Measurements from ENCODE around the gene CX3CL1.
"Not testable (repeated sequence)": the region's sequence is repeated elsewhere in the genome, so short reads cannot be mapped to it uniquely, and the experiment has no call there.

The CX3CL1 gene

GRCh38 chr16:57382535-57383275 is 10.4 kb downstream of the CX3CL1 start:
- DNase-seq (ENCODE audit: low read depth in 2 of 2): no peak

DNA sequence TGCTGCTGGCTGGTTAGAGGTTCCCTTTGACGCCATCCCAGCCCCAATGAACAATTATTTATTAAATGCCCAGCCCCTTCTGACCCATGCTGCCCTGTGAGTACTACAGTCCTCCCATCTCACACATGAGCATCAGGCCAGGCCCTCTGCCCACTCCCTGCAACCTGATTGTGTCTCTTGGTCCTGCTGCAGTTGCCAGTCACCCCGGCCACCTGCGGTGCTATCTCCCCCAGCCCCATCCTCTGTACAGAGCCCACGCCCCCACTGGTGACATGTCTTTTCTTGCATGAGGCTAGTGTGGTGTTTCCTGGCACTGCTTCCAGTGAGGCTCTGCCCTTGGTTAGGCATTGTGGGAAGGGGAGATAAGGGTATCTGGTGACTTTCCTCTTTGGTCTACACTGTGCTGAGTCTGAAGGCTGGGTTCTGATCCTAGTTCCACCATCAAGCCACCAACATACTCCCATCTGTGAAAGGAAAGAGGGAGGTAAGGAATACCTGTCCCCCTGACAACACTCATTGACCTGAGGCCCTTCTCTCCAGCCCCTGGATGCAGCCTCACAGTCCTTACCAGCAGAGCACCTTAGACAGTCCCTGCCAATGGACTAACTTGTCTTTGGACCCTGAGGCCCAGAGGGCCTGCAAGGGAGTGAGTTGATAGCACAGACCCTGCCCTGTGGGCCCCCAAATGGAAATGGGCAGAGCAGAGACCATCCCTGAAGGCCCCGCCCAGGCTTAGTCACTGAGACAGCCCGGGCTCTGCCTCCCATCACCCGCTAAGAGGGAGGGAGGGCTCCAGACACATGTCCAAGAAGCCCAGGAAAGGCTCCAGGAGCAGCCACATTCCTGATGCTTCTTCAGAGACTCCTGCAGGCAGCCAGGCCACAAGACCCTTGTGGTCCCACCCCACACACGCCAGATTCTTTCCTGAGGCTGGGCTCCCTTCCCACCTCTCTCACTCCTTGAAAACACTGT is 11.3 kb downstream of the CX3CL1 start:
- DNase-seq (ENCODE audit: low read depth in 2 of 2): no peak

DNA sequence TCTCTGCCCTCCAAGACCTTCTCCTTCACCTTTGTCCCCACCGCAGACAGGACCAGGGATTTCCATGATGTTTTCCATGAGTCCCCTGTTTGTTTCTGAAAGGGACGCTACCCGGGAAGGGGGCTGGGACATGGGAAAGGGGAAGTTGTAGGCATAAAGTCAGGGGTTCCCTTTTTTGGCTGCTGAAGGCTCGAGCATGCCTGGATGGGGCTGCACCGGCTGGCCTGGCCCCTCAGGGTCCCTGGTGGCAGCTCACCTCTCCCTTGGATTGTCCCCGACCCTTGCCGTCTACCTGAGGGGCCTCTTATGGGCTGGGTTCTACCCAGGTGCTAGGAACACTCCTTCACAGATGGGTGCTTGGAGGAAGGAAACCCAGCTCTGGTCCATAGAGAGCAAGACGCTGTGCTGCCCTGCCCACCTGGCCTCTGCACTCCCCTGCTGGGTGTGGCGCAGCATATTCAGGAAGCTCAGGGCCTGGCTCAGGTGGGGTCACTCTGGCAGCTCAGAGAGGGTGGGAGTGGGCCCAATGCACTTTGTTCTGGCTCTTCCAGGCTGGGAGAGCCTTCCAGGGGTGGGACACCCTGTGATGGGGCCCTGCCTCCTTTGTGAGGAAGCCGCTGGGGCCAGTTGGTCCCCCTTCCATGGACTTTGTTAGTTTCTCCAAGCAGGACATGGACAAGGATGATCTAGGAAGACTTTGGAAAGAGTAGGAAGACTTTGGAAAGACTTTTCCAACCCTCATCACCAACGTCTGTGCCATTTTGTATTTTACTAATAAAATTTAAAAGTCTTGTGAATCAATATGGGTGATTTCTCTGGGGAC is 12.2 kb downstream of the CX3CL1 start:
- DNase-seq (ENCODE audit: low read depth in 2 of 2): no peak

DNA sequence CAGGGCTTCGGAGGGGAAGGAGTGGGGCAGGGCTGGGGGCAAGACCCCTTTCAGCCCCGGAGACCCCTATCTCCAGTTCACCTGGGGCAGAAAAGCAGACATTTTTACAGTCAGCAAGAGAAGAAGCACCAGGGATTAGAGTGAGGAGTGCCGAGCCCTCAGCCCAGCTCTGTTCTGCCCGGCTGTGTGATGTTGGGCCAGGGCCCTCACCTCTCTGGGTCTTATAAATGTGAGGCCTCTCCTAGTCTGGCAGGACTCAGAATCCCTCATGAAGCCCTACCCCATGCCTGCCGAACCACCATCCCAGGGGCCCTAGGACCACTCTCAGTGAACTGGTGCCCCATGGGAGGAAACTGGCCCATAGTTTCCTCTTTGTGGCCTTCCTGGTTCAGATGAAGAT is 12.8 kb downstream of the CX3CL1 start:
- no peak for DNase-seq (ENCODE audit: low read depth in 2 of 2)

DNA sequence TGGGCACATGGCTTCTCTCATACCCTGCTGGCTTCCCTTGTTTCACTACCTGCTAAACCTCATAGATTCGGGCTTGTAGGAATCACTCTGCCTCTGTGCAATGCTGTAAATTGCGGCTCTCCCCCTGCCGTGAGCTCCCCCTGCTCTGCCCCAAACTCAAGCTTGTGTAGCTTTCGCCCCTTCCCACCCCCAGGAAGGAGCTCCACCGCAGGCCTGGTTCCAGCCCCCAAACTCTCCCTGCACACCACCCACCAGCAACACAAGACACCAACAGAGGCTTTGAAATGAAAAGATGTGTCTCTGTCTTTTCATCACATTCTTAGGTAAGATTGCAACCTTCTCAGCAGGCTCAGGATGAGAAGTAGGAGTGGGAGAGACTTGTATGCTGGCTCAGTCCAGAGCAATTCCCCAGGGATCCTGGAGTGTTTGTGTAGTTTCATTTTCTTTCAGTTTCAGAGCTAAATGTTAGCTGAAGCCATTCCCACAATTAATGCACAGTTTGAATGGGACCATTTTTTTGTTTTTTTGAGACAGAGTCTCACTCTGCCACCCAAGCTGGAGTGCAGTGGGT is 14.2 kb downstream of the CX3CL1 start:
- DNase-seq (ENCODE audit: low read depth in 2 of 2): no peak

DNA sequence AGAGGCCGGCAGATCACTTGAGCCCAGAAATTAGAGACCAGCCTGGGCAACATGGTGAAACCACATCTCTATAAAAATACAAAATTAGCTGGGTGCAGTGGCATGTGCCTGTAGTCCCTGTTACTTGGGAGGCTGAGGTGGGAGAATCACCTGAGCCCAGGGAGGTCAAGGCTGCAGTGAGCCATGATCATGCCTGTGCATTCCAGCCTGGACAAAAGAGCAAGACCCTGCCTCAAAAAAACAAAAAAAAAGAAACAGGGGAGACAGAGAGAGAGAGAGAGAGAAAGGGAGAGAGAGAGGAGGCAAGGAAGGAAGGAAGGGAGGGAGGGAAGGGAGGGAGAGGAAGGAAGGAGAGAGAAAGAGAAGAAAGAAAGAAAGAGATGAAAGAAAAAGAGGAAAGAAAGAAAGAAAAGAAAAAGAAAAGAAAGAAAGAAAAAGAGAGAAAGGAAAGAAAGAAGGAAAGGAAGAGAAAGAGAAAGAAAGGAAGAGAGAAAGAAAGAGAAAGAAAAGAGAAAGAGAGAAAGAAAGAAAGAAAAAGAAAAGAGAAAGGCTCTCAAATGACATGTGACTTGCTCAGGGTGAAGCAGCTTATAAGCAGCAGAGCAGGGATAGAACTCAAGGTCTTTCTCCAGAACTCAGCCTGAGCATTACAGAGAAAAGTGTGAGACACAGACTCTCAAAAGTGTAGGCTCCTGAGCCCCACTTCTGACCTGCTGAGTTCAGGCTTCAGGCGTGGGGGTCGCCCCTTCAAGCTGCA is 15.5 kb downstream of the CX3CL1 start:
- no peak for DNase-seq (ENCODE audit: low read depth in 2 of 2)

DNA sequence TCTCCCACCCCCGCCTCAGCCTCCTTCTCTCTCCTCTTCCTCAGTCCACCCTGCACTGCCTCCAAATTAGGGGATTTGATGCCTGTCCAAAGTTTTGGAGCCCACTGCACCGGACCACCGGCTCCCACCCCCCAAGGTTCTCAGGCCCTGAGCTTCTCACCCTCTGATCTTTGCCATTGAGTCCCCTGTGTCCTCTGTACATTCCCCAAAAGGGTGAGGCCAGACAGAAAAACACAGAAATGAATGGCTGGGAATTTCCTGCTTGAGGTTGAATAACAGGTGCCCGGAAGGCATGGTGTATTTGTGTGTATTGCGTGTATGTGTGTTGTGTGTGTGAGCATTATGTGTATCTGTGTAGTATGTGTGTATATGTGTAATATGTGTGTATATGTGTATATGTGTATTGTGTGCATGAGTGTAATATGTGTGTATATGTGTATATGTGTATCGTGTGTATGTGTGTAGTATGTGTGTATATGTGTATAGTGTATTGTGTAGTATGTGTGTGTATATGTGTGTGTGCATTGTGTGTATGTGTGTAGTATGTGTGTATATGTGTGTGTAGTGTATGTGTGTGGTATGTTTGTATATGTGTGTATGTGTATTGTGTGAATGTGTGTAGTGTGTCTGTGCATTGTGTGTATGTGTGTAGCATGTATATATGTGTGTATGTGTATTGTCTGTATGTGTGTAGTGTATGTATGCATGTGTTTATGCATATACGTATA is 16.2 kb downstream of the CX3CL1 start:
- no peak for DNase-seq (ENCODE audit: low read depth in 2 of 2)

DNA sequence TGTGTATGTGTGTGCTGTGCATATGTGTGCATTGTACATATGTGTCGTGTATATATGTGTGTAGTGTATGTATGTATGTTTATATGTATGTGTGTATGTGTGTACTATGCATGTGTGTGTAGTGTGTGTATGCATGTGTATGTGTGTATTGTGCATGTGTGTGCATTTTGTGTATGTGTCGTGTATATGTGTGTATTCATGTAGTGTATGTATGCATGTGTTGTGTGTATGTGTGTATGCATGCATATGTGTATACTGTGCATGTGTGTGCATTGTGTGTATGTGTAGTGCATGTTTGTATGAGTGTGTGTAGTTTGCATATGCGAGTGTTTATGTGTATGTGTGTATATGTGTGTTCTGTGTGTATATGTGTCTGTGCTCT is 16.8 kb downstream of the CX3CL1 start:
- DNase-seq (ENCODE audit: low read depth in 2 of 2): no peak

DNA sequence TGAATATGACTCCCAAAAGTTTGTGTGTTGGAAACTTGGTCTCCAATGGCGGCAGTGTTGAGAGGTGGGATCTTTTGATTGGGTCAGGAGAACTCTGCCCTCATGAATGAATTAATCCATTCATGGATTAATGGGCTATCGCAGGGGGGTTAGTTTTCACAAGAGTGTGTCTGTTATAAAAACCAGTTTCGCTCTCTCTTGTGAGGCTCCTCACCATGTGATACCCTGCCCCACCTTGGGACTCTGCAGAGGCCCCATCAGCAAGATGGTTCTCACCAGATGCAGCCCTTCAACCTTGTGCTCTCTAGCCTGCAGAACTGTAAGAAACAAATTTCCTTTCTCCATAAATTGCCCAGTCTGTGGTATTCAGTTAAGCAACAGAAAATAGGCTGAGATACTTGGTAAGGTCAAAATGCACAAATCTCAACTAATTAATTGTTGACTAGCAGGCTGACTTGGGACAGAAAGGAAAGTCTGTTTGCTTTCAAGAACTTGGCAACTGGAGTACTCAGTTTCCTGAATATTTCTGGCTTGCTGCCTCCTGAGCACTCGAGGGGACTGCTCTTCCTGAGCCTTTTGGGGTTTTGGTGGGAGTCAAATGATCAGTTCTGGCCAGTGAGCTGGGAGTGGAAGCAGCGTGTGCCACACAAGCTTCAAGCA is 18.5 kb downstream of the CX3CL1 start:
- DNase-seq (ENCODE audit: low read depth in 2 of 2): no peak

DNA sequence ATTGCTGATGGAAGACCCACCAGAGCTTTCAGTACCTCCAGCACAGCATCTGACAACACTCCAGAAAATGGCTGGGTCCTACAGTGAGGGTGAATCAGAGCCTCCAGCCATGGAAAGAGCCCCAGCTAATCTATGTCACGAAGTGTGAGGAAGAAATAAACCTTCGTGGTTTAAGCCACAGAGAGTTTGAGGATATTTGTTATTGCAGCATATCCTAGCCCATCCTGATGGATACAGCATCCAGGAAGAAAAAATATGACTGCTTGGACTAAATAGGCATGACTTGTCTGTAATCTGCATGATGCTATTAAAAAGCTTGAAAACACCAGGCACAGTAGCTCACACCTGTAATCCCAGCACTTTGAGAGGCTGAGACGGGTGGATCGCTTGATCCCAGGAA is 19.0 kb downstream of the CX3CL1 start:
- no peak for DNase-seq (ENCODE audit: low read depth in 2 of 2)

DNA sequence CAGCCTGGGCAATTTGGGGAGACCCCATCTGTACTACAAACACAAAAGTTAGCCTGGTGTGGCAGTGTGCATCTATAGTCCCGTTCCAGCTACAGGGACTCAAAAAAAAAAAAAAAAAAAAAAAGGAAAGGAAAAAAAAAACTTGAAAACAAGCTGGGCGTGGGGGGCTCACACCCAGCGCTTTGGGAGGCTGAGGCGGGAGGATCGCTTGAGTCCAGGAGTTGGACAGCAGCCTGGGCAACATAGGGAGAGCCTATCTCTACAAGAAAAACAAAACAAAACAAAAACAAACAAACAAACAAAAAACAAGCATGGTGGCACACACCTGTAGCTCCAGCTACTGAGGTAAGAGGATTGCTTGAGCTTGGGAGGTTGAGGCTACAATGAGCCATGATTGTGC is 19.4 kb downstream of the CX3CL1 start:
- no peak for DNase-seq (ENCODE audit: low read depth in 2 of 2)

GRCh38 chr16:57392694-57393093 is 20.4 kb downstream of the CX3CL1 start:
- no peak for DNase-seq (ENCODE audit: low read depth in 2 of 2)

DNA sequence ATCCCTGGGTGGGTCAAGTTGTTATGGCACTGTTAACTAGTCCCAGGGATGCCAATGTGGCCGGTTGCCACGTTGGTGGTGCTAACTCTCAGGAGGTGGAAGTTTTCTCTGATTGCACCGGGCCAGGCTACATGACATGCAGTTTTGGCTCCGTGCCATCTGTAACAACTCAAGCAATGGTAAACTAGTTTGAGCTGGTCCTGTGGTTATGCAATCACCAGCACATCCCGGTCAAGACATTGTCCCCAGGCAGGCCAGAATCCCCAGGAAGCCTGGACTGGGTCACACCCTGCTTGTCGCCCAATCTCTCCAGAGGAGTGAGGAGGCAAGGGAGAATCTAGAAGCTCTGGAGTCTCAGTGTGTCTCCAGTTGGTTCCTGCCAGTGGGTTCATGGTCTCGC is 22.2 kb downstream of the CX3CL1 start:
- DNase-seq (ENCODE audit: low read depth in 2 of 2): no peak

GRCh38 chr16:57395026-57395425 is 22.7 kb downstream of the CX3CL1 start:
- DNase-seq (ENCODE audit: low read depth in 2 of 2): no peak

DNA sequence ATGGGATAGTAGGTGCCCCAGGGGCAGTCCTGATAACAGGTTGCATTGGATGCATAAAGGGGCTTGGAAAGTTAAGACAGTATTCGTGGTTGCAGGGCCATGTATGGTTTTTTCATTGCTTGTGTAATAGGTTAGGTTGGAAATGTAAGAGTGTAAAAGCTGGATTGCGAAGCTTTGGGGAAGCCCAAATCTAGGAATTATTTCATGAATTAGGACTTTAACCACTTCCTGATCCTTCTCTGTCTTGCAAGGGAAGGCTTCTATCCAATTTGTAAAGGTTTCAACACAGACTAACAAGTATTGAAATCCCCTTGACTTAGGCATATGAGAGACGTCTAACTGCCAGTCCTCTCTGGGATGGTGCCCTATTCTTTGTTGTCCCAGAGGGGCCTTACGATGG is 24.5 kb downstream of the CX3CL1 start:
- DNase-seq (ENCODE audit: low read depth in 2 of 2): no peak

GRCh38 chr16:57397493-57397892 is 25.2 kb downstream of the CX3CL1 start:
- DNase-seq (ENCODE audit: low read depth in 2 of 2): not testable (repeated sequence)

DNA sequence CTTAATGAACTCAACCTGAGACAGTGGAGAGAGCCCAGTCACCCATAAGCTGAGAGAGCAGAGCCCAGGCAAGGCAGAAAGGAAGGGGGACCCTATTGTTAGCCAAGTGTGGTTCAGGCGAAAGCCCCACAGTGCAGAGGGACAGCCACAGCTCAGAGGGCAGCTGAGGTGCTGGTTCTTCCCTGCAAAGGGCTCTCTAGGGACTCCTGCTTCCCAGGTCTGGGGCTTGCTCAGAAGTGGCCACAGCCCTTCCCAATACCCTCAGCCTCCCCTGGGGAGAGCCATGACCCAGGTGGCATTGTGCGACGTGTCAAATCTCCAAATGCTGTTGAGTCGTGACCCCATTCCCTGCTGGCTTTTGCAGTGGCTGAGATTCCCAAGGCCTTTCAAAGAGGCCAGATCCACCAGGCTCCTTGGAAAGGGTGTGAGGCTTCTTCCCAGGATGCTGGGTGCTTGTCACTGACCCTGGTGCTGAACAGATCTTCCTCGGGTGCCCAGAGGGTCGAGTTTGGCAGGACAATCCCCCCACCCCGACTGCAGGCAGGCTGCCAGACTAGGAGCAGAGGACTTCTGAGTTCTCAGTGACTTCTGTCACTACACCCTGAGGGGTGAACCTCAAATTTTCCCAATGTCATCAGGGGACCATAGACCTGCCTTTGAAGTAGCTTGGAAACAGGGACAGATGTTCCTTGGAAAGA is 29.8 kb downstream of the CX3CL1 start:
- no peak for DNase-seq (ENCODE audit: low read depth in 2 of 2)

DNA sequence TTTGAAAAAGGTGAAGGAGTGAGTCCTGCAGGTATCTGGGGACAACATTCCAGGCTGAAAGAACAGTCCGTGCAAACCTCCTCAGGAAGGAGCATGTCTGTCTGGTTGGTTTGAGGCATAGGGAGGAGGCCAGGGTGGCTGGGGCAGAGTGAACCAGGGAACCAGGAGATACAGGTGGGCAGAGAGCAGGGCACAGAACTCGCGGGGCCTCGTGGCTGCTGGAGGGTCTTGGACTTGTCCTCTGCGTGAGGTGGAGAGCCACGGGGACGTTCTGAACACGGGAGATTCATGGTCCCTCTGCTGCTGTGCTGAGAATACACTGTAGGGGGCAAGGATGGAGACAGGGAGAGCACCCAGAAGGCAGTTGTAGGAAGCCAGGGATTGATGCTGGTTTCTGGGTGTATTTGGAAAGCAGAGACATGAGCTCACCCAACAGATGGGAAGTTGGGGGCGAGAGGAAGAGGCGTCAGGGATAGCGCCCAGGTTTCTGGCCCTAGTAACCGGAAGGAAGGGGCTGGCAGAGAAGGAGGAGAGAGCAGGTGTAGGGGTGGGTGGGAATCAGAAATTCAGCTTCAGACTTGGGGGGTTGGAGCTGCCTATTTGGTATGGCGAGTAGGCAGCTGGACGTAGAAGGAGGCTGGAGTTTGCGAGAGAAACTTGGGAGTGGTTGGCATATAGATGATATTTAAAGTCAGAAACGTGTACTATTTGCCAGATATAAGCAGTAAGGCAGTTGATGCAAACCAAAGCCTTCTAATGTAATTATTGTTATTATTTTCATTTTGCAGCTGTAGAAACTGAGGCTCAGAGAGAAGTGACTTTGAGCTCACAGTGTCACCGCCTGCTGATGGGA is 31.9 kb downstream of the CX3CL1 start, which contains the start of gene CCL17:
Gene CCL17 (plus strand): TSS at position 803 of the 853 bp plus-strand sequence. CDS start 9,166 bp downstream, outside the sequence.
- no peak for DNase-seq (ENCODE audit: low read depth in 2 of 2)
